ENCODE data around the gene POMT1. TPM values are rescaled to one million over a fixed set of nuclear protein-coding genes. Genes with fewer than 3 reads are reported as not detected.

The POMT1 gene
- total RNA-seq, 1 experiment from 2014 or later, result 34.1 TPM

- H3K4me1 Mint-ChIP-seq, result no peaks in the 10 kb centered on the region
- H3K14ac ChIP-seq (ENCODE audit: insufficient read depth, low read length), result no peak overlapping the region
- H3K18ac ChIP-seq (ENCODE audit: insufficient read length, low read depth, low read length), result no peak overlapping the region
- H2BK120ac ChIP-seq (ENCODE audit: low read depth, low read length, poor library complexity, severe bottlenecking), result no peak overlapping the region
- H3K36me3 Mint-ChIP-seq (ENCODE audit: insufficient read depth in 1 of 3, low read depth in 3 of 3), result peaks cover 91 to 100% (median 100%) of the 10 kb centered on the region in 3 experiments; a peak in 6 of 7 replicates
- no peak overlapping the region for H2BK20ac ChIP-seq (ENCODE audit: low read depth, low read length, poor library complexity, severe bottlenecking)
- no peak overlapping the region for H3K23ac ChIP-seq (ENCODE audit: insufficient read length, low read depth, low read length)
- H2BK15ac ChIP-seq (ENCODE audit: low read depth, low read length), result no peak overlapping the region
- H3T11ph ChIP-seq (ENCODE audit: low read length), result no peak overlapping the region
- peaks cover 1% of the 10 kb centered on the region; the same call in 1 of the 2 replicates for H3K27me3 Mint-ChIP-seq (ENCODE audit: low read depth)
- H2AFZ ChIP-seq (ENCODE audit: low read length), result no peak overlapping the region
- no peak overlapping the region for H3K4me2 ChIP-seq (ENCODE audit: insufficient read depth, insufficient read length, low read length)
- H3K27me3 ChIP-seq (ENCODE audit: insufficient read depth, low read length), result no peaks in the 10 kb centered on the region
- no peak overlapping the region for H2BK5ac ChIP-seq (ENCODE audit: insufficient read length, low read length)
- no peak overlapping the region for H3K27ac ChIP-seq (ENCODE audit: insufficient read length, low read depth, low read length)
- H3K79me1 ChIP-seq (ENCODE audit: insufficient read depth, low read depth, low read length, poor library complexity, severe bottlenecking), result no peaks in the 10 kb centered on the region
- no peaks in the 10 kb centered on the region for H3K23me2 ChIP-seq (ENCODE audit: insufficient read length, low read depth, low read length, poor library complexity, severe bottlenecking)
- no peak overlapping the region for H4K5ac ChIP-seq (ENCODE audit: insufficient read length, low read depth, low read length)
- H2BK12ac ChIP-seq (ENCODE audit: insufficient read length, low read depth, low read length), result no peak overlapping the region
- TF ChIP-seq, protein P1, sequence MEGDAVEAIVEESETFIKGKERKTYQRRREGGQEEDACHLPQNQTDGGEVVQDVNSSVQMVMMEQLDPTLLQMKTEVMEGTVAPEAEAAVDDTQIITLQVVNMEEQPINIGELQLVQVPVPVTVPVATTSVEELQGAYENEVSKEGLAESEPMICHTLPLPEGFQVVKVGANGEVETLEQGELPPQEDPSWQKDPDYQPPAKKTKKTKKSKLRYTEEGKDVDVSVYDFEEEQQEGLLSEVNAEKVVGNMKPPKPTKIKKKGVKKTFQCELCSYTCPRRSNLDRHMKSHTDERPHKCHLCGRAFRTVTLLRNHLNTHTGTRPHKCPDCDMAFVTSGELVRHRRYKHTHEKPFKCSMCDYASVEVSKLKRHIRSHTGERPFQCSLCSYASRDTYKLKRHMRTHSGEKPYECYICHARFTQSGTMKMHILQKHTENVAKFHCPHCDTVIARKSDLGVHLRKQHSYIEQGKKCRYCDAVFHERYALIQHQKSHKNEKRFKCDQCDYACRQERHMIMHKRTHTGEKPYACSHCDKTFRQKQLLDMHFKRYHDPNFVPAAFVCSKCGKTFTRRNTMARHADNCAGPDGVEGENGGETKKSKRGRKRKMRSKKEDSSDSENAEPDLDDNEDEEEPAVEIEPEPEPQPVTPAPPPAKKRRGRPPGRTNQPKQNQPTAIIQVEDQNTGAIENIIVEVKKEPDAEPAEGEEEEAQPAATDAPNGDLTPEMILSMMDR (conservative IDR thresholded peaks at IDR 0.05), result no peak
- no peaks in the 10 kb centered on the region for H3K9me3 Mint-ChIP-seq
- H4K91ac ChIP-seq (ENCODE audit: insufficient read length, low read depth, low read length), result no peak overlapping the region
- no peak overlapping the region for H3K4ac ChIP-seq (ENCODE audit: low read depth, low read length)
- H3K4me3 Mint-ChIP-seq, result no peak overlapping the region
- H3K9me3 ChIP-seq (ENCODE audit: control insufficient read depth, low read depth, low read length), result no peaks in the 10 kb centered on the region
- no peak overlapping the region for H3K56ac ChIP-seq (ENCODE audit: insufficient read length, low read depth, low read length)
- H4K8ac ChIP-seq (replicated peaks; ENCODE audit: insufficient read length, low read depth, low read length), result no peak overlapping the region
- H3K27ac Mint-ChIP-seq, result peak overlapping the region; percentile 31 to 66 (median 52); a peak in 3 of 7 replicates
- no peaks in the 10 kb centered on the region for H4K20me1 ChIP-seq (ENCODE audit: control insufficient read depth, insufficient read depth, insufficient read length)
- H2AK5ac ChIP-seq (ENCODE audit: insufficient read length, low read length), result no peak overlapping the region
- no CpG with 5 or more reads among the region's 14 CpGs for WGBS (ENCODE audit: extremely low coverage, insufficient read length, low lambda C conversion rate)
- no peak overlapping the region for H3K9ac ChIP-seq (ENCODE audit: extremely low read depth, insufficient read length, low read length)
- no peaks in the 10 kb centered on the region for H3K79me2 ChIP-seq (ENCODE audit: insufficient read depth, low read length)
- H3K4me1 ChIP-seq (ENCODE audit: insufficient read depth, low read length), result no peaks in the 10 kb centered on the region
- no peak for DNase-seq
Observed at GRCh38 chr9:131487621-131488031, 15.1 kb upstream of the POMT1 start.

Measured in H9 (cell line).